SK-N-MC (cell line): ENCODE results near the gene HMGN4.
A peak's percentile ranks its signal among the peaks of the same experiment; 100 is the strongest.

ENCODE experiments used
- EZH2 ChIP-seq: fragments of 200-600 bp; sonication (generic); IDR thresholded peaks from one replicate; pipeline ENCODE4 v1.6.1; 2017; ENCODE audit warnings: antibody characterized with exemption
- FOXP2 ChIP-seq: optimal IDR thresholded peaks from 2 replicates; pipeline ENCODE3; 2011; ENCODE audit warnings: mild to moderate bottlenecking, moderate library complexity; ENCODE audit not compliant: insufficient read depth; ENCODE audit errors: extremely low read length, control extremely low read depth
- POLR2AphosphoS5 ChIP-seq: IDR thresholded peaks from 2 replicates; pipeline ENCODE4 v1.6.1; 2012; ENCODE audit warnings: mild to moderate bottlenecking, low read depth, low read length, borderline replicate concordance

GRCh38 chr6:26520237-26520849 lies 17.8 kb upstream of the HMGN4 start:
- no peak for TF ChIP-seq EZH2
- peak; percentile 50; the same call in 1 of the 2 replicates for TF ChIP-seq POLR2AphosphoS5
- TF ChIP-seq FOXP2: no peak
